ENCODE measurements around the gene CYTH3. TPM values are rescaled to one million over a fixed set of nuclear protein-coding genes. Genes with fewer than 3 reads are reported as not detected.
"Not testable (repeated sequence)": the region's sequence is repeated elsewhere in the genome, so short reads cannot be mapped to it uniquely, and the experiment has no call there.

Gene CYTH3
- total and polyA plus RNA-seq, 2 experiments from 2014 or later = 11.9 to 15.7 TPM

GRCh38 chr7:6286486-6286885 is 14.1 kb upstream of the CYTH3 start:
- Histone ChIP-seq H3K9me3 (ENCODE audit: low read depth) (no peaks in the 10 kb centered on the region), H3K79me2 (no peaks in the 10 kb centered on the region), H3K36me3 (replicated peaks; ENCODE audit: insufficient read depth, low read depth) (no peaks in the 10 kb centered on the region), H3K4me3 (no peak overlapping the region), H3K9me2 (replicated peaks; ENCODE audit: insufficient read depth) (no peaks in the 10 kb centered on the region), H3K27me3 (no peaks in the 10 kb centered on the region), H4K20me1 (ENCODE audit: insufficient read depth, poor library complexity, severe bottlenecking) (no peaks in the 10 kb centered on the region), H3K4me1 (ENCODE audit: insufficient read depth) (no peaks in the 10 kb centered on the region), H3K27ac (no peak overlapping the region), H3K4me2 (no peak overlapping the region), H2AFZ (no peak overlapping the region)
- TF ChIP-seq EZH2phosphoT487 (IDR thresholded peaks at IDR 0.05; ENCODE audit: low read depth, severe bottlenecking, unreplicated experiment) (no peak), CTCF (IDR thresholded peaks at IDR 0.05; ENCODE audit: poor library complexity) (no peak), EZH2 (IDR thresholded peaks at IDR 0.05; ENCODE audit: borderline replicate concordance) (no peak)
- WGBS (ENCODE audit: low lambda C conversion rate, missing lambda C conversion rate) = 95% methylated on average over 8 of the region's 8 CpGs
- no peak for DNase-seq (ENCODE audit: low spot score)

- no peaks in the 10 kb centered on the region for H3K27me3 ChIP-seq
- TF ChIP-seq EZH2phosphoT487 (IDR thresholded peaks at IDR 0.05; ENCODE audit: low read depth, severe bottlenecking, unreplicated experiment) (no peak), CTCF (IDR thresholded peaks at IDR 0.05; ENCODE audit: poor library complexity) (no peak), EZH2 (IDR thresholded peaks at IDR 0.05; ENCODE audit: borderline replicate concordance) (no peak)
- no peak overlapping the region for H3K27ac ChIP-seq
- no peaks in the 10 kb centered on the region for H3K9me2 ChIP-seq (replicated peaks; ENCODE audit: insufficient read depth)
- H3K4me1 ChIP-seq (ENCODE audit: insufficient read depth) = no peaks in the 10 kb centered on the region
- H3K79me2 ChIP-seq = no peaks in the 10 kb centered on the region
- H3K4me2 ChIP-seq = no peak overlapping the region
- no peaks in the 10 kb centered on the region for H4K20me1 ChIP-seq (ENCODE audit: insufficient read depth, poor library complexity, severe bottlenecking)
- no peak for DNase-seq (ENCODE audit: low spot score)
- no peak overlapping the region for H2AFZ ChIP-seq
- no peaks in the 10 kb centered on the region for H3K36me3 ChIP-seq (replicated peaks; ENCODE audit: insufficient read depth, low read depth)
- H3K4me3 ChIP-seq = no peak overlapping the region
- WGBS (ENCODE audit: low lambda C conversion rate, missing lambda C conversion rate) = 91% methylated on average over 20 of the region's 20 CpGs
- H3K9me3 ChIP-seq (ENCODE audit: low read depth) = no peaks in the 10 kb centered on the region
These were observed 12.3 kb upstream of the CYTH3 start for GRCh38 chr7:6284461-6285360.

GRCh38 chr7:6284055-6284400 is 11.6 kb upstream of the CYTH3 start:
- Histone ChIP-seq H4K20me1 (ENCODE audit: insufficient read depth, poor library complexity, severe bottlenecking) (no peaks in the 10 kb centered on the region), H3K27ac (no peak overlapping the region), H3K36me3 (replicated peaks; ENCODE audit: insufficient read depth, low read depth) (no peaks in the 10 kb centered on the region), H3K27me3 (no peaks in the 10 kb centered on the region), H3K4me1 (ENCODE audit: insufficient read depth) (no peaks in the 10 kb centered on the region), H2AFZ (no peak overlapping the region), H3K79me2 (no peaks in the 10 kb centered on the region), H3K4me3 (no peak overlapping the region), H3K9me3 (ENCODE audit: low read depth) (no peaks in the 10 kb centered on the region), H3K9me2 (replicated peaks; ENCODE audit: insufficient read depth) (no peaks in the 10 kb centered on the region), H3K4me2 (no peak overlapping the region)
- TF ChIP-seq EZH2phosphoT487 (IDR thresholded peaks at IDR 0.05; ENCODE audit: low read depth, severe bottlenecking, unreplicated experiment) (no peak), CTCF (IDR thresholded peaks at IDR 0.05; ENCODE audit: poor library complexity) (no peak), EZH2 (IDR thresholded peaks at IDR 0.05; ENCODE audit: borderline replicate concordance) (no peak)
- DNase-seq (ENCODE audit: low spot score) = no peak
- WGBS (ENCODE audit: low lambda C conversion rate, missing lambda C conversion rate) = 90% methylated on average over 7 of the region's 7 CpGs

- not testable (repeated sequence) for H3K4me1 ChIP-seq (ENCODE audit: insufficient read depth); H3K4me2 ChIP-seq; DNase-seq (ENCODE audit: low spot score); H4K20me1 ChIP-seq (ENCODE audit: insufficient read depth, poor library complexity, severe bottlenecking); H3K27me3 ChIP-seq; H3K36me3 ChIP-seq (replicated peaks; ENCODE audit: insufficient read depth, low read depth); H3K4me3 ChIP-seq; H3K9me3 ChIP-seq (ENCODE audit: low read depth); H2AFZ ChIP-seq; H3K79me2 ChIP-seq; H3K9me2 ChIP-seq (replicated peaks; ENCODE audit: insufficient read depth)
- peak overlapping the region; percentile 17 for H3K27ac ChIP-seq
- WGBS (ENCODE audit: low lambda C conversion rate, missing lambda C conversion rate) = 89% methylated on average over 9 of the region's 9 CpGs
These were observed 11.1 kb upstream of the CYTH3 start for GRCh38 chr7:6283391-6284054.

Measured in hepatocyte (in vitro differentiated cells).